ENCODE data around the gene SARDH.

Gene SARDH

GRCh38 chr9:133737774-133738639, at the start of gene SARDH:
TSS of gene SARDH (minus strand) at chr9:133738352. CDS start at chr9:133734173, 4,179 bp downstream.
- no peak for DNase-seq (ENCODE audit: low read depth)
- in situ Hi-C loops (cut with HindIII; ENCODE audit: low sequenced_read_pairs) = no loop called here
- peak within 1 kb of the TSS; percentile 14 for H3K4me3 ChIP-seq (ENCODE audit: low read depth, low read length)
- TF ChIP-seq CTCF (IDR thresholded peaks at IDR 0.05; ENCODE audit: low read depth, low read length, missing control alignments) = no peak

- no peak for DNase-seq (ENCODE audit: low read depth)
- H3K4me3 ChIP-seq (ENCODE audit: low read depth, low read length) = no peak overlapping the region
- in situ Hi-C loops (cut with HindIII; ENCODE audit: low sequenced_read_pairs) = no loop called here
- no peak for TF ChIP-seq CTCF (IDR thresholded peaks at IDR 0.05; ENCODE audit: low read depth, low read length, missing control alignments)
Observed at GRCh38 chr9:133787754-133788025, 49.5 kb upstream of the SARDH start.

GRCh38 chr9:133786907-133787753, 49.0 kb upstream of the SARDH start:
- in situ Hi-C loops (cut with HindIII; ENCODE audit: low sequenced_read_pairs) = no loop called here
- H3K4me3 ChIP-seq (ENCODE audit: low read depth, low read length) = no peak overlapping the region
- TF ChIP-seq CTCF (IDR thresholded peaks at IDR 0.05; ENCODE audit: low read depth, low read length, missing control alignments) = no peak
- no peak for DNase-seq (ENCODE audit: low read depth)

GRCh38 chr9:133786371-133786753, 48.2 kb upstream of the SARDH start:
- no peak overlapping the region for H3K4me3 ChIP-seq (ENCODE audit: low read depth, low read length)
- TF ChIP-seq CTCF (IDR thresholded peaks at IDR 0.05; ENCODE audit: low read depth, low read length, missing control alignments) = no peak

GRCh38 chr9:133785753-133786370, 47.7 kb upstream of the SARDH start:
- TF ChIP-seq CTCF (IDR thresholded peaks at IDR 0.05; ENCODE audit: low read depth, low read length, missing control alignments) = no peak

More at GRCh38 chr9:133786371-133786753, 48.2 kb upstream of the SARDH start:
- no peak for DNase-seq (ENCODE audit: low read depth)
- in situ Hi-C loops (cut with HindIII; ENCODE audit: low sequenced_read_pairs) = no loop called here

More at GRCh38 chr9:133785753-133786370, 47.7 kb upstream of the SARDH start:
- DNase-seq (ENCODE audit: low read depth) = no peak
- H3K4me3 ChIP-seq (ENCODE audit: low read depth, low read length) = no peak overlapping the region
- in situ Hi-C loops (cut with HindIII; ENCODE audit: low sequenced_read_pairs) = no loop called here
